HG03060 (cell line): ENCODE results near the gene COPG2.

Experiments
- ATAC-seq: cut with Tn5 transposase; IDR thresholded peaks from one replicate; pipeline ENCODE4 v1.9.1; 2021; ENCODE audit warnings: low read depth, moderate number of reproducible peaks; ENCODE audit not compliant: unreplicated experiment

The COPG2 gene

DNA sequence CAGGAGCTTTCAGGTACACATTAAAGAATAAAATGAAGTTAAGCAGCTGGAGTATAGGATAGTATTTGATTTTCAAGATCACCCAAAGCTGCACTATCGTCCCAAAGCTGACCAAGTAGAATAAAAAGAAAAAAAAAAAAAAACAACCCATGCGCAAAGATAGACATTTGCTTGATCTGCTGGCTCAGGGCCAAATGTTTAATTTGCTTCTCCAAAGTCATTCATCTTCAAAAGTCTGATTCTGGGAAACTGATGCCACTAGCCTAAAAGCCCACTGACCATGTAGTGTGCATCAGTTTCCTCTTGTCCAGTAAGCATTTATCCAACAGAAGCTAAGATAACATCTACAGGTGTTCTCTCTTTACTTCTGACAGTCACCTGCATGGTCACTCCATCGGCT is 162.2 kb downstream of the COPG2 start:
- no peak for ATAC-seq

DNA sequence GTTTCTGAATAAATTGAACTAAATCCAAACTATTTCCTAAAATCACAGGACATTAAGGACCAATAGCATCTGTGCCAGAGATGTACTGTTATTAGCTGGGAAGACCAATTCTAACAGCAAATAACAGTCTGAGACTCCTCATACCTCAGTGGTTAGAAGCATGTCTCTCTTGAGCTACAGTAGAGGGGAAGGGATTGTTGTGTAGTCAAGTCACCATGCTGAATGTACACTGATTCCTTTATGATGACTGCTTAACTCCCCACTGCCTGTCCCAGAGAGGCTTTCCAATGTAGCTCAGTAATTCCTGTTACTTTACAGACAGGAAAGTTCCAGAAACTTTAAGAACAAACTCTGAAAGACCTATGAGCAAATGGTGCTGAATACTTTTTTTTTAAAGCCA is 162.8 kb downstream of the COPG2 start:
- ATAC-seq, result no peak

DNA sequence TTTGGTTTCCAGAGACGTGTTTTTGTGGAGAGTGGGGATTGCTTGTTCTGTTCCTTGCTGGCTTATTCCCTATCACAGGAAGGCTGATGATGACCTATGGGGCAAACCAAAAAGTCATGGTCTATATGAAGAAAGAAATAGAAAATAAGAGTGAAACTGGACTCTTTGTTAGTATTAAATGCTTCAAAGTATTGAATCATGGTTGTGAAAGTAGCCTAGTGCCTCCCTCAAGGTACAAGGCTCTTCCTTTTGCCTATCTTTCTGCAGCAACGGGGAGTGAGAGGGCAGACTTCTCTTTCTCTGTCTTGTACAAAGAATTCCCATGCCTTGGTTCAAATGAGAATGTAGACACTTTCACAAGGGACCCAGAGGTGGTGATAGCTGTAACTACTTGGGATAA is 167.6 kb downstream of the COPG2 start:
- no peak for ATAC-seq

DNA sequence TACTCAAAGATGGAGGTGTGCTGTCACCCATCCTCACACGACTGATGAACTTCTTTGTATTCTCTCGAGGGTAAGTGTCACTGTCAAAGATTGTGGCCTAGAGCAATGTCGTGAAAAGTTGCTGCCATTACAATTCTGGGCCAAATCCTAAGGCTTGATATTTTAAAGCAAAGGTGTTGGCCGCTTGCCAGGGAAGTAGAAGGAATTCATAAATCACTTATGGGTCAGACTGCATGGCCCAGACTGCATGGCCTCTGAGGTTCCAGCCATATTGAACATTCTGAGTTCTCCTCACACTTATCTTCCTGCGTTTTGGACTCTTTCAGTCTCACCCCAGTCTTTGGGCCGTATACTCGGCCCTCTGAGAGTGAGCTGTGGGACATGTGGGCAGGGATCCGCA is 168.1 kb downstream of the COPG2 start:
- ATAC-seq, result no peak

DNA sequence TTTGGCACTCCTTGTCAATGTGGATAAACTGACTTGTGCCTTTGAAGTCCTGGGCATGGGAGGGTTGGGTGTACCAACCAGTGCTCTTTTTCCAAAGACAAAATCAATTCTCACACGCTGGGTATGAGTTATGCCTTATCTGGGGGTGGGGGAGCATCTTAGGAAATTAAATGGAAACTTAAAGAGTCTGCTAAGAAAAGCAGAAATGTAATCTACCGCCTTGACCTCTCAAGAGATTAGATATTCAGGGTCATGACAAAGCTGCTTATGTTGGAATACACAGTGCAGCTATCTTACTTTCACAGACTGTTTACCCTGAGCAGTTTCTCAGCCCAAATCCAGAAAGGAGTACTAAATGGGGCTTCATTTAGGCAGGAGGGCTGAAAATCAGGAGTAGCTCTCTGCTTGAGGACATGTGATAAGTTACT is 174.1 kb downstream of the COPG2 start:
- no peak for ATAC-seq

DNA sequence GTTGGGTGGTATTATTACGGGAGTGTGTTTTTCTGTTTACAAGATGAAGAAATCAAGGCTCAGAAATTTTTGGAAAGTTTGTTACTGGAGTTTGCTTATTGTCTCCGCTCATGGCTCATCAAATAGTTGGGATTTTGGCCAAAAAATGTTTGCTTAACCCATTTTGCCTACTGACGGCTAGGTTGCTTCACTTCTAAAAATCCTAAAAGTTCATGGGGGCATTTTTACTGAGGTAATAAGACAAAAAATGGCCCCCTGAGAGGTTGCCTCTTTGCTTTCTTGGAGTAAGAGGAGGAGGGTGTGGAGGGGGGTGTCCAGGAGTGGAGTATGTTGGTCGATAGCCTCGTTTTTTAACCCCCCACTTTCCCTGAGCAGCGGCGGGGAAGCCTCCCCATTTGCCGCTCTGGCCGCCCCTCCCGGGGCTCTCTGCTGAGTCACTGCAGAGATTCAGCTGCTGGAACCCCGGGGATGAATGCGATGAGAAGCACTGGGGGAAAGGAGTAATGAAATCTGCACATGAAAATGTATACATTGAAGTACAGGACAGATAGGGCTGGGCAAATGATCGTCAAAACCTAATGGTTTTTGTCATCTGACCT is 175.2 kb downstream of the COPG2 start:
- no peak for ATAC-seq

DNA sequence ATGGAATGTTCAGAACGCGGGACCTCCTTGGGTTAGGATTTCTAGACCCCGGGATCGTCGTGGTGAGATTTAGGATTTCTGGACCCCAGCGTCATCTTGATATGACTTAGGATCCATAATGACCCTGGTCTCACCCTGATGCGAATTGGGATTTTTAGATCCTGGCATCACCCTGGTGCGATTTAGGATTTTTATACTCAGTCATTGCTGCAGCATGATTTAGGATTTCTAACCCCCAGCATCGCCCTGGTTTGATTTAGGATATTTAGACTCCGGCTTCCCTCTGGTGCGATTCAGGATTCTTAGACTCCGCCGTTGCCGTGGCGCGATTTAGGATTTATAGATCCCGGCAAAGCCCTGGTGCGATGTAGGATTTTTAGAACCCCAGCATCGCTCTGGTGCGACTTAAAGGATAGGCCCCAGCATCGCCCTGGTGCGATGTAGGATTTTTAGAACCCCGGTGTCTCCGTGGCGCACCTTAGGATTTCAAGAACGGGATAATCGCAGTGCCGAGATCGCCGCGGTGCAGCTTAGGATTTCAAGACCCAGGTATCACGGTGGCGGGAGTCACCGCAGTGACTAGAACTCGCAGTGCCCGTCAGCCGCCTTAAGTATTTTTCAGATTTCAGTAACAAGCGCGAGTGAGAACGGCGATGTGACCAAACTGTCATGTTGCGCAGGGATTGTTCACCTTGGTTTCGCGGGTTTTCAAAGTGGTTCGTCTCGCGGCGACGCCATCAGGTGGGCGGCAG is 175.8 kb downstream of the COPG2 start:
- ATAC-seq, result no peak

DNA sequence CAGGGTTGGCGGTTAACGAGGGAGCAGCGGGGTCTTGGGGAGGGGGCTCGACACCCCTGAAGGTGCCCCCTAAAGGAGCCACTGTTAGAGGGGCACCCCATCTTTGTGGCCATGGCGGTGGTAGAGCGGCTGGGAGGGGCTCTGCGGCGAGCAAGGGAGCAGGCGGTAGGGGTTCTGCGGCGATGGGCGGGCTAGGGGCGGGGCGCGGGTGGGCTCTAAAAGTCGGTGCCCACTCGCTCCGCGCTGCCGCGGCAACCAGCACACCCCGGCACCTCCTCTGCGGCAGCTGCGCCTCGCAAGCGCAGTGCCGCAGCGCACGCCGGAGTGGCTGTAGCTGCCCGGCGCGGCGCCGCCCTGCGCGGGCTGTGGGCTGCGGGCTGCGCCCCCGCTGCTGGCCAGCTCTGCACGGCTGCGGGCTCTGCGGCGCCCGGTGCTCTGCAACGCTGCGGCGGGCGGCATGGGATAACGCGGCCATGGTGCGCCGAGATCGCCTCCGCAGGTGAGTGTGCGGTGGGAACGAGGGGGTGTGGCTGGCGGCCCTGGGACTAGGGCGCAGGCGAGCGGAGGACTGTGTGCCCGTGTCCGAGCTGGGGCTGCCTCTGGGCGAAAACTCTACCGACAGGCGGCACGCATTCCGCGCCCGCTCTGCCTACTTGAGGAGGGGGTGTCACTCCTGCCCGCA is 176.6 kb downstream of the COPG2 start, which contains the start of gene MEST:
Gene MEST, plus strand, starts transcription at position 245 of the 682 bp plus-strand sequence. Its CDS starts 229 bp downstream, at position 474.
- no peak for ATAC-seq

DNA sequence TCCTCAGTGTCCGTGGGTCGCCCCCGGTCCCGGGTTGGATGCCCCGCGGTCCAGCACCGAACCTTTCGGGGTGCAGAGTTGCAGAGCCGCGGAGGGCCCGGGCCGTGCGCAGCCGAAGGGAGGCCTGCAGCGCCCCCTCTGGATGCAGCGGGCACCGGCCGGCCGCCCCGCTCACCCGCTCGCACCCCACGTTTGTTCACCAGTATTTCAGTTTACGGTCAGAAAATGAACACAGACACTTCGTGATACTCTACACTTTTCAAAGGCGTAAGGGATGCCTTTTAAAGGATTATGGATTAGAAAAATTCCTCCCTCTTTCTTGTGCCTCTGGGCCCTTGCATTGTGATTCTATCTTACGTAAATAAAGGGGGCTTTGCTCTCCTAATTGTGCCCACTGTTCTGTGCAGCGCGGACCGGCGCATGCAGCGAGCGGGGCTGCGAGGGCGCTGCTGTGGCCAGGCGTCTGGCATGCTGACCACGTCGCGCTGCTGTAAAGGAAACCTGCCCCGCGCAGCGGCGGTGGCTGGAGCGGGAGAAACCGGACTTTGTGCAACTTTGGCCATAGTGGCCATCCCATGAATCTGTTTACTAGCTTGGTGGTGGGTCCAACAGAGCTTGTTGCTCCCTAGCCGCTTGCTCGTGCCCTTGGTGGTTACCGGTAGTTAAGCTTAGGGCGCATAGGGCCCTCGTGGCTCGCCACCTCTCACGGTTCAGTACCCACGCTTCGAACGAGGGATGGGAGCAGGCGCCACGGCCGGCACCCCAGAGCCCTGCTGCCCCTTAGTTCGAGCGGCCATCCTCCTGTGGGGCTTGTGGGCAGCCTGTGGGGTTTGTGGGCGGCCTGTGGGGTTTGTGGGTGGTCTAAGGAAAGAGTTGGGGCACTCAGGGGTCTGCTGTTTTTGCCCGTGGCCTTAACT is 177.4 kb downstream of the COPG2 start:
- no peak for ATAC-seq

DNA sequence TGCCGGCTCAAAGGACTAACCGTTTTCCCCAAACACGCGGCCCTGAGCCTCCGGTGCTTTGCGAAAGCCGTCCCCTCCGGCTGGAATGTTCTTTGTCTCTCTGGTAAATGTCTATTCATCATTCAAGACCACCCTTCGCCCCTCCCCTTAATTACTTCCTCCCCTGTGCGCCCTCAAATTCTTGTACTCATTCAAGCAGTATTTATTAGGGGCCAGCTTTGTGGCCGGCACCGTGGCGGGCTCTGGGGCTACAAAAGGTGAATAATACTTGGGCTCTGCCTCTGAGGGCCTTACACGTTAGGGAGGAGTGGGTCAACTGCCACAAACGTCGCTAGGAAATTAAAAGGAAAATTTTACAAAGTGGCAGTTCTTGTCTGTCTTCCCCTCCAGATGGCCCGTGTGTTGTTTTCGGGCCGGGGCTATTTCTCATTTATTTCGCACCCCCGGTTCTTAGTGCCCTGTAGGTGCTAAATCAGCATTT is 178.2 kb downstream of the COPG2 start:
- no peak for ATAC-seq

DNA sequence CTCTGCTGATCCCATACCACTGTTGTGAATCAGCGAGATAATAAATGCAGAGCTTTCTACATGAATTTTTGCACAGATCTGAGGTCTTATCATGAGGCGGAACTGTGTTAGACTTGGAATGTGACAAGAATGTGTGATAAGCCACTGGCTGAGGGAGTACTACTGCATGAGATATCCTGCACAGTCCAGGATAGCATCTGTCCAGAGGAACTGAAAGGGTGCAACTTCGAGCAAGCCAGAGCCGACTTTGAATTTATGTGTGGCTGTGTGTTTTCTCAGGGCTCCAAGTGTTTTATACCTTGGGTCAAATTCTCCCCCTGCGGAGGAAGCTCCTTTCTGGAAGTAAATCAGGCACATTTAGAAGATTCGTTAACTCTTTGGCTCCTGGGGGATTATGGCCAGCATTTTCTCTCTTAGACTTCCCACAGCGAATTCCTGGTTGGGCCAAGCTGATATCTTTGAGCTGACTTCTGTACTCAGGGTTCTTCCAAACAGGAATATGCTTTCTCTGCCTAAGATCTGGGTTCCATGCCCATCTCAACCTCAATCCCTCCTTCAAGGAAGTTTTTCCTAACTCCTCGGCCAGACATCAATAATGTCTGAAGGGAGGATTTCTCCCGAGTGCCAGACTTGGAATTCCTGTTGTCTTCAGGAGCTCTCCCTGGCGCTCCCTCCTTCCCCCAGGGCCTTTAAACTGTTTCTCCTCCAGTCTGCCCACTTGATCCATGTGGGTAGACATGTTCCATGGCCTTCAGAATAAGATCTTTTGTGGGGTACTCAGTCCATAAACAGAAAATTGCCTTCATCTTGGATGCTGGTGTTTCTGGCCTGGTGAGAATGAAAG is 179.2 kb downstream of the COPG2 start:
- no peak for ATAC-seq

DNA sequence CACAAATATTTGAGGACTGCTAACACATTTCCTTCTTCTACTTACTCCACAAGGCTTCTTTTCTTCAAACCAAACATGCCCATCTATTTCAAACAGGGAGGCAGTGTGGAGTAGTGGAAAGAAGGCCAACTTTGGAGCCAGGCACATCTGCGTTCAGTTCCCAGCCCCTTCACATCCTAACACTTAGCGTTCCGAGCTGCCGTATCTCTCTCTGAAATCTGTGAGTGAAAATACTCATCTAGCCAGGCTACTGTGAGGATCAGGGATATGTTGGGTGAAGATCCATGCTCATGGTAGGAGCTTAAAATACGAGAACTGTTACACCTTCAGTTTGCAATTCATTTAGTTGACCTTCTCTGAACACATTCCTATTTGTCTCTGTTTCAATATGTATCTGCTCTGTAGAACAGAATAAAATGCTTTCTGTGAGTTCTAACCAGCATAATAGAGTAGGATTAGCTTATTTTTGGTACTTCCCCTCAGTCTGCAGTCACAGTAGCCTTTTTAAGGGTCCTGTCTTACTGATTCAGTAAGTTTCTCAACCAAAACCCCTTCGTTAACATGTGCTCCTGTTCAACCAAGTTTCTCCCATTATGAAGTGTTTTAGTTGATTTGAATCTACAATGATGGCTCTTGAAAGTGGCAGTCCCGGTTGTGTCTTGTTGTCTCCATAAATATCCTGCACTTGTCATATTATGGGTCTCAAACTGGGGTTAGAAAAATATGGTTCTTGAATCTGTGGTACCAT is 180.0 kb downstream of the COPG2 start:
- no peak for ATAC-seq

DNA sequence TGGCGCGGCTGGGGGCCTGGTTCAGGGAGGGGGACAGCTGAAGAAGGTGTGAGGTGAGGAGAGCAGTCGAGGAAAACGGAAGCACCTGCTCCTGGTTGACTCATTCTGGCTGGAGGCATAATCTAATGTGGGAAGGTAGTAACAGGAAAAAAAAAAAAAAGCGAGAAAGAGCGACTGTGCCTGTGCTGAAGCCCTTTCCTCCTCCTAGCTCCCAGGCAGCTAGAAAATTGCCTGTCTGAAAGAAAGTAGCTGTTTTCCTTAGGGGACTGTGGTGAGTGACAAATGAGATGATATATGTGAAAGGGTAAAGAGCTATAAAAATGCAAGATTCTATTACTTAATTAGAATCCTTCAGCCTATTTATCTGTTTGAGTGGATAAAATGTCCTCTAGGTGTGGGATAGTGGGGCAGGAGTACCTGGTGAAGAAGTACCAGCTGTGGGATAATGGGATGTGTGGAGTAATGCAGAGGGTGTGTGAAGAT is 181.6 kb downstream of the COPG2 start:
- no peak for ATAC-seq

DNA sequence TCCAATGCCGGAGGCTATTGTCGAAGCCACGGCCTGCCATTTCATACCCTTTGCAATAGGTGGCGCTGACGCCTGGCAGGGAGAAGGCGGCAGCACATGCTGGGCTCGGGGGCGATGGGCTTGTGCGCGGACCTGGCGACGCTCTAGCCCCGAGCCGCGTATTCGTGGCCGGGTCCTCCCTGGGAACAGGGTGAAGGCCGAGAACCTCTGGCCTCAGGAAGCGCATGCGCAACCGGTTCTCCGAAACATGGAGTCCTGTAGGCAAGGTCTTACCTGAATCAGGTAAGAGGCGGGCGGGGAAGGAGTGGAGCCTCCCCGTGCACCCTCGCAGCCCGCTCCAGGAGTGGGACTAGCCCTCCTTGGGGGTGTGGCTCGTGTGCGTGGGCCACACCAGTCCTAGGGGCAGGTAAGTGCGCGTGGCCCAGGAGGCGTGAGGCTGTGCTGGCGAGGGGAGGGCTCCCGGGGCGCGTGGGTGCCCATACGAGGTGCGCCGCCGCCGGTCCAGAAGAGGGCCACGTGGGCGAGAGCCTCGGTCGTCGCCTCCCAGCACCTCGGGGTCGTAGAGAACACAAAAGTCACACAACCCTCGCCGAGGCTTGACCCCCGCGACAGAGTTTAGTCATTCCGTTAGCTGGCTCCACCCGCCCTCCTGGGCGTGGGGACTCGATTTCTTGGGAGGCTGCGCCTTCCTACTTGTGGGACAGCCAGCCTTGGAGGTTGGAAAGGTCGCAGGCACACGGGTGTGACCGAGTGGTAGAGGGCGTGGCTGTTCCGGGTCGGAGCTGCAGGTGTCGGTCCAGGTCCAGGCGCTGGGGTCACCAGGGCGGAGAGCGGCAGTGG is 182.2 kb downstream of the COPG2 start:
- no peak for ATAC-seq

DNA sequence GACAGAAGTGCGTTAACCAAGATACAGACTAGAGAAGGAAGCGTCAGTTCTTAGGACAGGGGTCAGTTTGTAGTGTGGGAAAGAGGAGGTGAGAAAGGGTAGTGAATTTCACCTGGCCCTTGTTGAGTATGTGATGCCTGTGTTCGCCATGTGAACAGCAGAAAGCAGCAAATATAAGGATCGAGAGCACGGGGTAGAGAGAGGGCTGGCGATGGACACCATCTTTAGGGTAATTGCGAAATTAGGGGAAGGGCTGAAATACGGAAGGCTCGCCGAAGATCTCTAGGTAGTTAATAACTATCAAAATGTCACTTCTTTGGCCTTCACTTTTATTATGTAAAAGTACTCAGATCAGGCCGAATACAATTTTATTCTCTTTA is 182.8 kb downstream of the COPG2 start:
- no peak for ATAC-seq

DNA sequence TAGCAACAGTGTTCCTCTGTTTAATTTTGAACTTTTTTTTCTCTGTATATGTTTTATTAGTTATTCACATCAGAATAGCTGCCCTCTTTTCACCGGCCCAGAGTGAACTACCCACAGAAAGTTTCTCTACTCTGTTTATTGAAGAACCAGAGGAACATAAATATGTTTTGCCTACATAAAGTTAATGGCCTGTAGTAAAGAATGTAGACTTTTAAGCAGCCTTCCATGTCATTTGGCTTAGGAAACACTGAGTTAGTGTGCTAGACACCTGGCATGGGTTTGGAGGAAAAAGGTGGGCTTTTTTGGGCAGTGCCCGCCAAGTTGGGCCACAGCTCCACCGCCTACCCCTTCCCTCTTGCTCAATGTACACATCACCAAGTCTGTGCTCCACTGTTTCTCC is 185.5 kb downstream of the COPG2 start:
- no peak for ATAC-seq

DNA sequence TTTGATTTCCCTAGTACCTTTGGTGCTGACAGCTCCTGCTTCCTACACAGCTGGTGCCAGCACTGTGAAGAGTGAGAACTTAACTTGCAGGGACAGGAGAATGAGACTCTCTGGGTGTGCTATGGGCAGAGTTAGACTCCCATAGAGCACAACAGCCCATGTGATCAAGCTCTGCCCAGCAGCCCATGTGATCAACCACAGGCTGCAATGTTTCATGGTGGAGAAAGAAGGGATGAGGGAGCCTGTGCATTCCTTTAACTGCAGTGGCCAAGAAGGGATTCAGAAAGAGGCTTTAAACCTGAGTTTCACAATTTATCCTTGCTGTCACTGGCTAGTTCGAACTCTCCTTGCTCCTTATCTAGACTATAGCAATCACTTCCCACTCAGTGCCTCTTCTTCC is 186.7 kb downstream of the COPG2 start:
- ATAC-seq, result no peak
